SU-DHL-6 (cell line): ENCODE measurements around the gene CRTAC1.

ENCODE experiments used
- H2AFZ ChIP-seq: fragments of 200-600 bp; sonication (generic); 2 replicates; pipeline ENCODE4 v1.6.1; 2014; ENCODE audit warnings: low read depth, mild to moderate bottlenecking, moderate library complexity, mixed read lengths, antibody characterized with exemption, low read length; ENCODE audit not compliant: severe bottlenecking
- H3F3A ChIP-seq: fragments of 200-600 bp; shearing (Covaris generic); 2 replicates; pipeline ENCODE4 v1.6.0; 2016; ENCODE audit warnings: antibody characterized with exemption, mild to moderate bottlenecking; ENCODE audit not compliant: insufficient read depth
- H3K27ac ChIP-seq: fragments of 200-600 bp; sonication (generic); 2 replicates; pipeline ENCODE4 v1.5.1; 2016; ENCODE audit warnings: low read depth, mild to moderate bottlenecking, low read length, moderate library complexity, mixed read lengths
- H3K27me3 ChIP-seq: fragments of 200-600 bp; sonication (generic), shearing (Covaris generic); 2 replicates; pipeline ENCODE4 v1.6.0; 2014; ENCODE audit warnings: mild to moderate bottlenecking, low read length
- H3K36me3 ChIP-seq: fragments of 200-600 bp; sonication (generic); 2 replicates; pipeline ENCODE4 v1.6.1; 2014; ENCODE audit warnings: mild to moderate bottlenecking, low read length, mixed read lengths
- H3K4me2 ChIP-seq: fragments of 300-600, 200-600 bp; shearing (Covaris generic), sonication (generic); 2 replicates; pipeline ENCODE4 v1.6.0; 2014; ENCODE audit warnings: low read length, low read depth, mild to moderate bottlenecking; ENCODE audit not compliant: poor library complexity, severe bottlenecking
- H3K4me3 ChIP-seq: fragments of 200-600 bp; sonication (generic); 2 replicates; pipeline ENCODE4 v1.5.1; 2014; ENCODE audit warnings: antibody characterized with exemption, low read length, mild to moderate bottlenecking, mixed read lengths; ENCODE audit not compliant: insufficient read depth, poor library complexity, severe bottlenecking
- H3K79me2 ChIP-seq: fragments of 200-600 bp; sonication (generic); 2 replicates; pipeline ENCODE4 v1.6.1; 2014; ENCODE audit warnings: mild to moderate bottlenecking, low read length, moderate library complexity; ENCODE audit not compliant: insufficient read depth
- H3K9ac ChIP-seq: fragments of 200-600 bp; sonication (generic); 2 replicates; pipeline ENCODE4 v1.7.0; 2014; ENCODE audit warnings: mild to moderate bottlenecking, low read length
- H3K9me2 ChIP-seq: fragments of 200-600 bp; sonication (generic); replicated peaks from 2 replicates; pipeline ENCODE4 v1.6.1; 2014; ENCODE audit warnings: low read length; ENCODE audit not compliant: insufficient read depth
- H3K9me3 ChIP-seq: fragments of 200-600 bp; sonication (generic); 2 replicates; pipeline ENCODE4 v1.6.1; 2014; ENCODE audit warnings: low read length, mixed read lengths; ENCODE audit not compliant: insufficient read depth
- H4K20me1 ChIP-seq: fragments of 200-600 bp; sonication (generic); 2 replicates; pipeline ENCODE4 v1.6.1; 2014; ENCODE audit warnings: low read depth, mild to moderate bottlenecking, antibody characterized with exemption, low read length, moderate library complexity, mixed read lengths
- CTCF ChIP-seq: fragments of 200-600 bp; sonication (generic); IDR thresholded peaks from one replicate; pipeline ENCODE4 v1.5.1; 2017; ENCODE audit warnings: antibody characterized with exemption, mild to moderate bottlenecking, low read length, moderate library complexity; ENCODE audit not compliant: insufficient read depth, poor library complexity, severe bottlenecking
- EZH2phosphoT487 ChIP-seq: fragments of 200-600 bp; sonication (generic), shearing (Covaris generic); conservative IDR thresholded peaks from 2 replicates; pipeline ENCODE4 v1.6.1; 2018; ENCODE audit warnings: mild to moderate bottlenecking, antibody characterized with exemption, low read length, moderate library complexity, mixed read lengths

Gene CRTAC1

DNA sequence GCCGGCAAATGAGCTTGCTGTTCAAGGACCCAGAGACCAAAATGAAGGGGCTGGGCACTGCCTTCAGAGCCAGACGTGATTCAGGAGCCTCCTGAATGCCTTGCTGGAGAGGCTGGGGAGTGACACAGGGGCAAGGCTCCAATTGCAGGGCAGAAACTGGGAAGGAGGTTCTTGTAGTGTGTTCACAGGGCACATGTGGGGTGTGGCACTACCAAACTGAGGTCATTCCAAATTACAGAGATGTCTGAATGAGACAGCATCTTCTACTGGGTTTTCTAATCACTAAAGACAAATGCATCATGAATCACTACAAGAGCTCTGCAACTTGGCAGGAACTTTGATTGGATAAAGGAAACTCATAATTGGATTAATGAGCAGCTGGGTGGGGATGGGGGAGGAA, 17.8 kb downstream of the CRTAC1 start:
- Histone ChIP-seq H3K9ac (no peak overlapping the region), H3K9me2 (no peaks in the 10 kb centered on the region), H3K4me3 (no peak overlapping the region), H2AFZ (no peak overlapping the region), H3K36me3 (no peaks in the 10 kb centered on the region), H3K79me2 (no peaks in the 10 kb centered on the region), H3K9me3 (no peaks in the 10 kb centered on the region), H3K27ac (no peak overlapping the region), H4K20me1 (no peaks in the 10 kb centered on the region), H3F3A (no peaks in the 10 kb centered on the region), H3K27me3 (no peaks in the 10 kb centered on the region), H3K4me2 (no peak overlapping the region)
- TF ChIP-seq EZH2phosphoT487 (no peak), CTCF (no peak)

GRCh38 chr10:98010939-98011685, 19.3 kb downstream of the CRTAC1 start:
- no peak overlapping the region for H3K27ac ChIP-seq
- no peaks in the 10 kb centered on the region for H3K79me2 ChIP-seq
- no peak overlapping the region for H3K4me3 ChIP-seq
- no peaks in the 10 kb centered on the region for H3F3A ChIP-seq
- no peak overlapping the region for H3K4me2 ChIP-seq
- no peaks in the 10 kb centered on the region for H3K27me3 ChIP-seq
- TF ChIP-seq EZH2phosphoT487 (no peak), CTCF (no peak)
- H3K9me2 ChIP-seq: no peaks in the 10 kb centered on the region
- no peaks in the 10 kb centered on the region for H4K20me1 ChIP-seq
- H3K36me3 ChIP-seq: no peaks in the 10 kb centered on the region
- H3K9me3 ChIP-seq: no peaks in the 10 kb centered on the region
- no peak overlapping the region for H2AFZ ChIP-seq
- H3K9ac ChIP-seq: no peak overlapping the region

DNA sequence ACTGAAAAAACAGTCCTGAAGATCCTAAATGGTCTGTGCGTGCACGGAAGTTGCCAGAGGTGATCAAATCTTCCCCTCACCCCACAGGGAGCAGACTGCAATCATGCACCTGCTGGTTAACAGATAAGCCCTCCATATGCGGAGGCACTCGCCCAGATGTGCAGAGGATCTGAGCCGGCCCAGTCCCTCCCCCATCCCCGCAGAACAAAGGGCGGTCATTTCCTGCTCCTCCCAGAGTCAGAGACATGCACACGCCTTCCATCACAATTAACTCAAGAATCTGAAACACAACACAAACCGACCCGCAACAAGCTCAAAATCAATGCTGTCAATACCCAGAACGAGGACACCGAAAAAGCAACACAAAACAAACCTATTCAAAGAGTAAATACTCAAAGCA, 24.2 kb downstream of the CRTAC1 start:
- Histone ChIP-seq H3K4me3 (no peak overlapping the region), H3K9ac (no peak overlapping the region)
- no peak for TF ChIP-seq EZH2phosphoT487
- TF ChIP-seq CTCF: no peak

More for the DNA sequence above, 24.2 kb downstream of the CRTAC1 start:
- H3K79me2 ChIP-seq: no peaks in the 10 kb centered on the region
- H3K36me3 ChIP-seq: no peaks in the 10 kb centered on the region
- H4K20me1 ChIP-seq: no peaks in the 10 kb centered on the region
- H3K9me2 ChIP-seq: no peaks in the 10 kb centered on the region
- no peak overlapping the region for H2AFZ ChIP-seq
- H3K4me2 ChIP-seq: no peak overlapping the region
- H3K27me3 ChIP-seq: no peaks in the 10 kb centered on the region
- no peaks in the 10 kb centered on the region for H3F3A ChIP-seq
- no peaks in the 10 kb centered on the region for H3K9me3 ChIP-seq
- H3K27ac ChIP-seq: no peak overlapping the region
